Measurements from ENCODE around the gene KLF3. TPM values are rescaled to one million over a fixed set of nuclear protein-coding genes. Genes with fewer than 3 reads are reported as not detected.

Gene KLF3
- total RNA-seq, 1 donor from 2014 or later, result 38.4 TPM

- Mint-ChIP-seq H3K4me1 (peaks cover 14% of the 10 kb centered on the region), H3K4me3 (peak overlapping the region; percentile 31), H3K9me3 (no peaks in the 10 kb centered on the region), H3K27me3 (ENCODE audit: low read depth) (no peaks in the 10 kb centered on the region), H3K36me3 (ENCODE audit: low read depth) (peaks cover 4% of the 10 kb centered on the region), H3K27ac (ENCODE audit: unreplicated experiment) (no peak overlapping the region)
- no peak for DNase-seq (ENCODE audit: low read depth, low spot score)
- no peak for TF ChIP-seq CTCF (conservative IDR thresholded peaks at IDR 0.05)
These were observed 7.9 kb upstream of the KLF3 start for GRCh38 chr4:38656111-38656510.

- peaks cover 20% of the 10 kb centered on the region for H3K4me1 Mint-ChIP-seq
- no peak overlapping the region for H3K27ac Mint-ChIP-seq (ENCODE audit: unreplicated experiment)
- no peaks in the 10 kb centered on the region for H3K9me3 Mint-ChIP-seq
- H3K36me3 Mint-ChIP-seq (ENCODE audit: low read depth), result peaks cover 5% of the 10 kb centered on the region
- no peak for TF ChIP-seq CTCF (conservative IDR thresholded peaks at IDR 0.05)
- no peak for DNase-seq (ENCODE audit: low read depth, low spot score)
- no peak overlapping the region for H3K4me3 Mint-ChIP-seq
- H3K27me3 Mint-ChIP-seq (ENCODE audit: low read depth), result no peaks in the 10 kb centered on the region
These were observed 4.7 kb upstream of the KLF3 start for GRCh38 chr4:38659346-38659745.

- TF ChIP-seq CTCF (conservative IDR thresholded peaks at IDR 0.05), result no peak
- Mint-ChIP-seq H3K4me3 (peak overlapping the region; percentile 70), H3K27me3 (ENCODE audit: low read depth) (no peaks in the 10 kb centered on the region), H3K27ac (ENCODE audit: unreplicated experiment) (no peak overlapping the region), H3K36me3 (ENCODE audit: low read depth) (peaks cover 5% of the 10 kb centered on the region), H3K4me1 (peaks cover 24% of the 10 kb centered on the region), H3K9me3 (no peaks in the 10 kb centered on the region)
- no peak for DNase-seq (ENCODE audit: low read depth, low spot score)
These were observed 3.2 kb upstream of the KLF3 start for GRCh38 chr4:38660838-38661237.

- H3K27me3 Mint-ChIP-seq (ENCODE audit: low read depth), result no peaks in the 10 kb centered on the region
- no peaks in the 10 kb centered on the region for H3K9me3 Mint-ChIP-seq
- peaks cover 5% of the 10 kb centered on the region for H3K36me3 Mint-ChIP-seq (ENCODE audit: low read depth)
- no peak overlapping the region for H3K27ac Mint-ChIP-seq (ENCODE audit: unreplicated experiment)
- no peak for DNase-seq (ENCODE audit: low read depth, low spot score)
- no peak for TF ChIP-seq CTCF (conservative IDR thresholded peaks at IDR 0.05)
- peak overlapping the region; percentile 70 for H3K4me3 Mint-ChIP-seq
- peaks cover 29% of the 10 kb centered on the region for H3K4me1 Mint-ChIP-seq
These were observed 2.6 kb upstream of the KLF3 start for GRCh38 chr4:38661371-38661770.

- Mint-ChIP-seq H3K27me3 (ENCODE audit: low read depth) (no peaks in the 10 kb centered on the region), H3K27ac (ENCODE audit: unreplicated experiment) (peak overlapping the region; percentile 94), H3K4me1 (peaks cover 42% of the 10 kb centered on the region), H3K4me3 (peak overlapping the region; percentile 91), H3K36me3 (ENCODE audit: low read depth) (peaks cover 5% of the 10 kb centered on the region), H3K9me3 (no peaks in the 10 kb centered on the region)
- no peak for TF ChIP-seq CTCF (conservative IDR thresholded peaks at IDR 0.05)
- DNase-seq (ENCODE audit: low read depth, low spot score), result no peak
These were observed 1.4 kb upstream of the KLF3 start for GRCh38 chr4:38662522-38663089.
